ENCODE measurements around the gene BIN2.

DNA sequence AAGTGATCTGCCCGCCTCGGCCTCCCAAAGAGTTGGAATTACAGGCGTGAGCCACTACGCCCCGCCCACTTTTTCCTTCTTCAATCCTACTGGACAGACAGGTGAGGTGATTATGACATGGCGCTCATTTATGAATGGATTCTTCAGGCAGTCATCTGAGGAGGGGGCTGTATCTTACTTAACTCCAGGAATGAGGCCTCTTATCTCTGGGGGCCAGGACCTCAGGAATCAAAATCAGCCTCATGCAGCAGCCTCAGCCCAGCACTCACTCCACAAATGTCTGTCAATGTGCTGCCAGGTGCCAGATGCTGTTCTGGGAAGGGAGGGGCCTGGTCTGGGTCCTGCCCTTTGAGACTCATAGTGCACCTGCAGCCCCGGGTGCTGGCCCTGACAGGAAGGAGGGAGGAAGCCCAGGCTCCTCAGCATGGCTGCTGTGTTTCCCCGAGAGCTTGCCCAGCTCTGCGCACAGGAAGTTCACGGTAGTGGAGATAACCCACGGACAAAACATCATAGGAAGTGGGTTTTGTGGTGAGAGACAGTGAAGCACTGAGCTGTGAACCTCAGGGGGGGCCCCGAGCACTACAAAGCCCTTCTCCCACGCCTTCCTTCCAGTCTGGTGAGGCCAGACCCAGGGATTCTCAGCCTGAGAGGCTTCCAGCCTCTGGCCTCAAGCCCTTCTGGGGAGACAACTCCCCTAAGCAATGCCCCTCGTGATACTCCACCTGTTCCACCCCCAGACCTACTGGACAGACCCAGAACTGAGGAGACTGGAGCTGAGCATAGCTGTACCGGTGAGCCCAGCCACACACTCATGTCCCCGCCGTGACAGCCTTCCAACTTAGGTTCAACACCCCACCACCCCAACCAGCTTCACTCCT, 44.9 kb upstream of the BIN2 start:
- TF ChIP-seq, protein P1, sequence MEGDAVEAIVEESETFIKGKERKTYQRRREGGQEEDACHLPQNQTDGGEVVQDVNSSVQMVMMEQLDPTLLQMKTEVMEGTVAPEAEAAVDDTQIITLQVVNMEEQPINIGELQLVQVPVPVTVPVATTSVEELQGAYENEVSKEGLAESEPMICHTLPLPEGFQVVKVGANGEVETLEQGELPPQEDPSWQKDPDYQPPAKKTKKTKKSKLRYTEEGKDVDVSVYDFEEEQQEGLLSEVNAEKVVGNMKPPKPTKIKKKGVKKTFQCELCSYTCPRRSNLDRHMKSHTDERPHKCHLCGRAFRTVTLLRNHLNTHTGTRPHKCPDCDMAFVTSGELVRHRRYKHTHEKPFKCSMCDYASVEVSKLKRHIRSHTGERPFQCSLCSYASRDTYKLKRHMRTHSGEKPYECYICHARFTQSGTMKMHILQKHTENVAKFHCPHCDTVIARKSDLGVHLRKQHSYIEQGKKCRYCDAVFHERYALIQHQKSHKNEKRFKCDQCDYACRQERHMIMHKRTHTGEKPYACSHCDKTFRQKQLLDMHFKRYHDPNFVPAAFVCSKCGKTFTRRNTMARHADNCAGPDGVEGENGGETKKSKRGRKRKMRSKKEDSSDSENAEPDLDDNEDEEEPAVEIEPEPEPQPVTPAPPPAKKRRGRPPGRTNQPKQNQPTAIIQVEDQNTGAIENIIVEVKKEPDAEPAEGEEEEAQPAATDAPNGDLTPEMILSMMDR (conservative IDR thresholded peaks at IDR 0.05; ENCODE audit: low read depth, low read length), result no peak
- TF ChIP-seq EZH2 (IDR thresholded peaks at IDR 0.05; ENCODE audit: borderline replicate concordance, low read depth, low read length, poor library complexity, severe bottlenecking), result no peak
